Measurements from ENCODE around the gene OR8B12. TPM values are rescaled to one million over a fixed set of nuclear protein-coding genes. Genes with fewer than 3 reads are reported as not detected.

OR8B12 gene, protein sequence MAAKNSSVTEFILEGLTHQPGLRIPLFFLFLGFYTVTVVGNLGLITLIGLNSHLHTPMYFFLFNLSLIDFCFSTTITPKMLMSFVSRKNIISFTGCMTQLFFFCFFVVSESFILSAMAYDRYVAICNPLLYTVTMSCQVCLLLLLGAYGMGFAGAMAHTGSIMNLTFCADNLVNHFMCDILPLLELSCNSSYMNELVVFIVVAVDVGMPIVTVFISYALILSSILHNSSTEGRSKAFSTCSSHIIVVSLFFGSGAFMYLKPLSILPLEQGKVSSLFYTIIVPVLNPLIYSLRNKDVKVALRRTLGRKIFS
- total RNA-seq (not detected in 2 replicates), polyA plus RNA-seq (not detected in 2 replicates), polyA minus RNA-seq (not detected in 2 replicates)
- total RNA-seq (2013) = not detected

DNA sequence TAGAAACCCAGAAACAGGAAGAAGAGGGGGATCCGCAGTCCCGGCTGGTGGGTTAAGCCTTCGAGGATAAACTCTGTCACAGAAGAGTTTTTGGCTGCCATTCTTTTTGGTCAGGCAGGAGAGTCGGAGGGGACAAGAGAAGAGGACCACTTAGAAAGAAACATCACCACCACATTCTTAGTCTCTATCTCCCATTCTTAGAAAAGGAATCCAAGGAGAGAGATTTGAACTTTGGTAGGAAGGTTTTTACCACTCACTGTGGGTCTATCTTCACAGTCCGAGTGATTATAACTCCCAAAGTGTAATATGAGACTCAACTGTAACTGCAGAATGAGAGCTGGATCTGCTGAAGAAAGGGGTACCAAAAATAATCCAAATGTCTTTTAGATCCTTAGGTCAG is at the start of gene OR8B12:
TSS of gene OR8B12 (minus strand) at position 101 of the 400 bp plus-strand sequence. CDS start at position 101, 0 bp downstream.
- H3K36me3 ChIP-seq (replicated peaks in 1 of 2; ENCODE audit: control extremely low read depth in 1 of 2, control insufficient read depth in 1 of 2, extremely low read depth in 1 of 2, insufficient read depth in 2 of 2, low read length in 1 of 2) = no peaks in the 10 kb centered on the region
- Mint-ChIP-seq H3K27ac (no peak within 1 kb of the TSS), H3K4me3 (no peak within 1 kb of the TSS), H3K9me3 (ENCODE audit: insufficient read depth) (no peaks in the 10 kb centered on the region), H3K27me3 (peaks cover 18% of the 10 kb centered on the region), H3K4me1 (no peaks in the 10 kb centered on the region)
- no peak within 1 kb of the TSS for H3K4me2 ChIP-seq (replicated peaks; ENCODE audit: low read depth, low read length, poor library complexity, severe bottlenecking)
- H3K27me3 ChIP-seq (replicated peaks in 1 of 4; ENCODE audit: control extremely low read depth in 1 of 4, control insufficient read depth in 3 of 4, insufficient read depth in 4 of 4, low read length in 3 of 4) = peaks cover 0 to 7% (median 0%) of the 10 kb centered on the region in 4 experiments
- H3K79me2 ChIP-seq (ENCODE audit: control insufficient read depth, insufficient read depth, low read length) = no peaks in the 10 kb centered on the region
- H2AFZ ChIP-seq (ENCODE audit: insufficient read depth, low read depth, low read length, poor library complexity, severe bottlenecking) = no peak within 1 kb of the TSS
- peaks cover 0 to 1% (median 0%) of the 10 kb centered on the region in 3 donors for H3K9me3 ChIP-seq (ENCODE audit: control extremely low read depth in 1 of 3, control insufficient read depth in 2 of 3, insufficient read depth in 1 of 3, low read length in 2 of 3)
- intact Hi-C loops (cut with micrococcal nuclease) = no loop called here
- WGBS (ENCODE audit: insufficient coverage) = no CpG with 5 or more reads among the region's 5 CpGs
- no peak for TF ChIP-seq EZH2 (IDR thresholded peaks at IDR 0.05; ENCODE audit: borderline replicate concordance, insufficient read depth, low read depth, low read length, poor library complexity, severe bottlenecking)
- TF ChIP-seq, protein P1, sequence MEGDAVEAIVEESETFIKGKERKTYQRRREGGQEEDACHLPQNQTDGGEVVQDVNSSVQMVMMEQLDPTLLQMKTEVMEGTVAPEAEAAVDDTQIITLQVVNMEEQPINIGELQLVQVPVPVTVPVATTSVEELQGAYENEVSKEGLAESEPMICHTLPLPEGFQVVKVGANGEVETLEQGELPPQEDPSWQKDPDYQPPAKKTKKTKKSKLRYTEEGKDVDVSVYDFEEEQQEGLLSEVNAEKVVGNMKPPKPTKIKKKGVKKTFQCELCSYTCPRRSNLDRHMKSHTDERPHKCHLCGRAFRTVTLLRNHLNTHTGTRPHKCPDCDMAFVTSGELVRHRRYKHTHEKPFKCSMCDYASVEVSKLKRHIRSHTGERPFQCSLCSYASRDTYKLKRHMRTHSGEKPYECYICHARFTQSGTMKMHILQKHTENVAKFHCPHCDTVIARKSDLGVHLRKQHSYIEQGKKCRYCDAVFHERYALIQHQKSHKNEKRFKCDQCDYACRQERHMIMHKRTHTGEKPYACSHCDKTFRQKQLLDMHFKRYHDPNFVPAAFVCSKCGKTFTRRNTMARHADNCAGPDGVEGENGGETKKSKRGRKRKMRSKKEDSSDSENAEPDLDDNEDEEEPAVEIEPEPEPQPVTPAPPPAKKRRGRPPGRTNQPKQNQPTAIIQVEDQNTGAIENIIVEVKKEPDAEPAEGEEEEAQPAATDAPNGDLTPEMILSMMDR (IDR thresholded peaks at IDR 0.05) = no peak
- H3K4me3 ChIP-seq (ENCODE audit: control extremely low read depth in 1 of 5, extremely low read depth in 1 of 5, insufficient read depth in 1 of 5, low read depth in 2 of 5, low read length in 4 of 5) = no peak within 1 kb of the TSS
- ChIA-PET CTCF (no interaction called here), POLR2A (no interaction called here)
- H3K4me1 ChIP-seq (ENCODE audit: control insufficient read depth in 2 of 2, insufficient read depth in 2 of 2, low read length in 2 of 2) = no peaks in the 10 kb centered on the region
- H4K20me1 ChIP-seq (ENCODE audit: control insufficient read depth, insufficient read depth, low read length, poor library complexity, severe bottlenecking) = no peaks in the 10 kb centered on the region
- H3K9ac ChIP-seq (ENCODE audit: low read length) = no peak within 1 kb of the TSS
- H3K27ac ChIP-seq (ENCODE audit: low read length in 2 of 2) = no peak within 1 kb of the TSS
- DNase-seq (no peak), ATAC-seq (ENCODE audit: low read depth) (no peak)

DNA sequence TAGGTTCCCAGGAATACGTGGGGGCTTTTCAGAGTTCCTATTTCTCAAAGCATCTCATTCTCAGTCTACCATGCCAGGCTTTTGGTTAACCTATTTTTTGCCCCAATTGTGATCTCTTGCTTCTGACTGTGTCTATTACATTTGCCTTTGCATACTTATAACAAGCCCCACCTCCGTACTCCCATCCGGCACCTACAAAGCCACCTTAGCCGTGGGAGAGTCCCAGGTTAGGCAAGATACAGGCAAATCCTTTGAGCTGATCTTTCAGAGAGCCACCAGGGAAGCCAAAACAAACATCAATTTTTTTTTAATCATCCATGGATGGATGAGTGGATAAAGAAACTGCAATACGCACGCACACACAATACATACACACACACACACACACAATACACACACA is 49.2 kb upstream of the OR8B12 start:
- no peak overlapping the region for H3K4me3 Mint-ChIP-seq
- CTCF ChIA-PET = interaction anchor here (0.8 kb wide), 1 partner anchor 528 kb away, joined by 3 read pairs; no protein-coding TSS in a partner anchor
- Histone ChIP-seq H3K4me1 (ENCODE audit: control insufficient read depth in 2 of 2, insufficient read depth in 2 of 2, low read length in 2 of 2) (no peaks in the 10 kb centered on the region), H3K9ac (ENCODE audit: low read length) (no peak overlapping the region), H3K4me3 (ENCODE audit: control extremely low read depth in 1 of 5, extremely low read depth in 1 of 5, insufficient read depth in 1 of 5, low read depth in 2 of 5, low read length in 4 of 5) (no peak overlapping the region), H3K4me2 (replicated peaks; ENCODE audit: low read depth, low read length, poor library complexity, severe bottlenecking) (no peak overlapping the region), H4K20me1 (ENCODE audit: control insufficient read depth, insufficient read depth, low read length, poor library complexity, severe bottlenecking) (no peaks in the 10 kb centered on the region), H3K27ac (ENCODE audit: low read length in 2 of 2) (no peak overlapping the region), H3K9me3 (ENCODE audit: control extremely low read depth in 1 of 3, control insufficient read depth in 2 of 3, insufficient read depth in 1 of 3, low read length in 2 of 3) (no peaks in the 10 kb centered on the region), H3K79me2 (ENCODE audit: control insufficient read depth, insufficient read depth, low read length) (no peaks in the 10 kb centered on the region), H3K36me3 (replicated peaks in 1 of 2; ENCODE audit: control extremely low read depth in 1 of 2, control insufficient read depth in 1 of 2, extremely low read depth in 1 of 2, insufficient read depth in 2 of 2, low read length in 1 of 2) (no peaks in the 10 kb centered on the region), H2AFZ (ENCODE audit: insufficient read depth, low read depth, low read length, poor library complexity, severe bottlenecking) (no peak overlapping the region), H3K27me3 (replicated peaks in 1 of 4; ENCODE audit: control extremely low read depth in 1 of 4, control insufficient read depth in 3 of 4, insufficient read depth in 4 of 4, low read length in 3 of 4) (peaks cover 0 to 5% (median 3%) of the 10 kb centered on the region in 4 experiments)
- no peak for ATAC-seq (ENCODE audit: low read depth)
- H3K9me3 Mint-ChIP-seq (ENCODE audit: insufficient read depth) = no peaks in the 10 kb centered on the region
- H3K27me3 Mint-ChIP-seq = peaks cover 23% of the 10 kb centered on the region
- H3K4me1 Mint-ChIP-seq = no peaks in the 10 kb centered on the region
- intact Hi-C loops (cut with micrococcal nuclease) = no loop called here
- 78% methylated on average over 3 of the region's 6 CpGs for WGBS (ENCODE audit: insufficient coverage)
- POLR2A ChIA-PET = no interaction called here
- H3K27ac Mint-ChIP-seq = no peak overlapping the region
- DNase-seq = no peak
- TF ChIP-seq, protein P1 (IDR thresholded peaks at IDR 0.05) = no peak
- TF ChIP-seq EZH2 (IDR thresholded peaks at IDR 0.05; ENCODE audit: borderline replicate concordance, insufficient read depth, low read depth, low read length, poor library complexity, severe bottlenecking) = no peak
